Fibroblast of the conjunctiva (primary cell): ENCODE results near the gene CNTN5.
"Not testable (repeated sequence)": the region's sequence is repeated elsewhere in the genome, so short reads cannot be mapped to it uniquely, and the experiment has no call there.

Experiments
- DNase-seq: peaks from one replicate; pipeline ENCODE4 v3.0.0-alpha.2; 2010; ENCODE audit warnings: low read depth

Gene CNTN5

DNA sequence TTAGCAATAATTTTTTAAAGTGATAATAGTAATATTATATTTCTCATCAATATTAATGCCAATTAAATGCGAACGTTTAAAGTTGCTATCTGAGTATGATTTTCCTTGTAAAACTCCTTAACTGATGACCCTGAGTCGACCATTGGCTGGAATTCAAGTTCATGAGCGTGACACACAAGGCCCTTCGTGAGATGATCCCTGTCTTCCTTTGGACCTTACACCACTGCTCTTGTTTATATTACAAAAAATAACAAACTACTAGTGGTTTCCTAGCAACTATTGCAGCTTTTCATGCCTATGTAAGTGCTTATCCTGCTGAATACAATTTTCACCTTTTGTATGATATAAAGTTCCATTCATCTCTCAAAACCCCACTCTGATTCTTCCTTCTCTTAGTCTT, 752.9 kb downstream of the CNTN5 start:
- DNase-seq = peak; percentile 2

DNA sequence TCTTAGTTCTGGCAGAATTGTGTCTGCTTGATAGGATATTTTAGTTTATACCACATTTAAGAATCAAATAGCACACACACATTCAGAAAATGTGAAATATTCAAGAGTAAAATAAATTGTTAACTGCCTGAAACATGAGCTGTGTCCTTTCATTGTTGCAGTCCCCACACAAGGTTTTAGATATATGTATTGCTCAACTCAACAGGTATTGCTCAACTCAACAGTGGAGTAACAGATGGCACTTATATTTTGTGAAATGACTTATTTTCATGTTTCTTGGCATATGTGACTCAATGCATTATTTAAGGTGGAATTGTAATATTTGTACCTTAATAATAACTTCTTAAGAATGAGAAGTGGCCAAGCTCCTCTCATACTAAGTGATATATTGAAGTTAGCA, 760.3 kb downstream of the CNTN5 start:
- no peak for DNase-seq

- no peak for DNase-seq
Observed at GRCh38 chr11:99791354-99791753, 770.6 kb downstream of the CNTN5 start.

DNA sequence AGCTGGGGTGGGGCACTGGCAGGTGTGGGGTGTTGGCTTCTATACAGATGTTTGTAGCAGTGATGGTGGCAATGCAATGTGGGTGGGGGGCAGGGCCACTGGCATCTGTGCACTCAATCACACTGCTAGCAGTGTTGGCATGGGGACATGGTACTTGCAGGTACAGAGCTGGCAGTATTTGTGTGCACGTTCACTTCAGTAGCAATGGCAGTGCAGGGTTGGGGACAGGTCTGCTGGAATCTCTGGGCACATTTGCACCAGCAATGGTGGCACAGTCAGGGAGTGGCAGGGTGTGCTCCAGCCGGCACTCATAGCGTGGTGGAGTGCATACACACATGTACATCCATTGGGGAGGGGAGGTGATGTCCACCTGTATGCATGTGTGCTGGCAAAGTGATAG, 775.2 kb downstream of the CNTN5 start:
- no peak for DNase-seq

GRCh38 chr11:99803501-99803900, 782.8 kb downstream of the CNTN5 start:
- DNase-seq = no peak

GRCh38 chr11:99812516-99812915, 791.8 kb downstream of the CNTN5 start:
- DNase-seq = no peak

DNA sequence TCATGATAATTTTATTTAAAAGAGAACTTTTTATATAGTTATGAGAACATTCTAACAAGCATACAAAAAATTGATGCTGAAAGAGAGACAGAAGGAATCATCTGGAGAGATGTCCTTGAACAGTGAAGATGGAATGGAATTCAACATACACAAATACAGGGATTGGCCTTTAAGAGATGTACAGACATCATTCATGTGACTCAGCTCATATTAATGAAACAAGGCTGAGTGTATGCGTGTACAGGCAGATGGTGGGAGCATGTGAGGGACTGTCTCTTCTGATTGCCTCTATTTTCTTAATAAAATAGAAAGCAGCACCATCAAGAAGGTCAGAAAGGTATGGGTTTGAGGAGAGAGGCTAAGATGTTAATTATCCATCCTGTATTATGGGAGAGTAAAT, 793.3 kb downstream of the CNTN5 start:
- DNase-seq = no peak

GRCh38 chr11:99814738-99815137, 794.0 kb downstream of the CNTN5 start:
- no peak for DNase-seq

DNA sequence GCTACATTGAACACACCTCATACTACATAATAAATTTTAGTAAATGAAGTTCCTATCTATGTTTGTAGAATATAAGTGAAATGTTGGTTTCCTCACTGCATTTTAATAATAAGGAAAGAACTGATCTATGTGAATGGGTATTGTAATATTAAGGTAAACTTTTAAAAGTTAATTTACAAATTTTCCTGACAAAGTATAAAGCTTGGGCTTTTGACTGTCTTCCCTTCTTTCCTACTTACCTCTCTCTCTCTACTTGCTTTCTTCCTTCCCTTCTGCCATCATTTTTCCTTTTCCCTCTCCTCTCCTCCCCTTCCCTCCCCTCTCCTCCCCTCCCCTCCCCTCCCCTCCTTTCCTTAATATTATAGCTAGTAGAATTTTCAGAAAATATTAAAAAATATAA, 798.2 kb downstream of the CNTN5 start:
- DNase-seq = no peak

DNA sequence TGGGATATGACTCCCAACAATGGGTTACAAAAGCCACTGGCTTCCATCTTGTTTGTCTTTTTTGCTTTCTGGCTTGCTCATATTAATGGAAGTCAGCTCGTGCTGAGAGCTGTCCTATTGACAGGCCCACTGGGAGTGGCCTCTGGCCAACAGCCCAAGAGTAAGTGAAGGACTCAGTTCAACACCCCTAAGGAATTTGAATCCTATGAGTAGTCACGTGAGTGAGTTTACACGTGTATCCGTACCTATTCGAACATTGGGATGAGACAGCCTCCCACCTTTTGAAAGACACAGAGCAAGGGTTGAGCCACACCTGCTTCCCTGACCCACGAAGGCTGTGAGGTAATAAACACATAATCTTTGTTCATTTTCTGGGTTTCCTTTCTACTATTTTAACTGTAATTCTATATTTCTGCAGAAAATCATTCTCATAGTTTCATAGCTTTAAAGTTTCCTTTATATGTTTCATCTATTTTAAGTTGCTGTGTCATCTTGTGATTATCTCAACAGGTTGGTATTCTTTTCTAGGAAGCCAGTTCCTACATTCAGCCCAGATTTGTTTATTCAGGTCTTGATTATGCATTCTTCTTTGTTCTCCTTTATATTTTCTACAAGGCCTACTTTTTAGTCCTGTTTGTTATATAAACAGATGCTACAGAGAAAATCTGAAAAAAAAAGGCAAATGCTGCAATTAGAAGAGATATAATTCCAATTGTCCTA, 802.3 kb downstream of the CNTN5 start:
- no peak for DNase-seq

GRCh38 chr11:99836739-99837138, 816.0 kb downstream of the CNTN5 start:
- not testable (repeated sequence) for DNase-seq

- no peak for DNase-seq
Observed at GRCh38 chr11:99841885-99842284, 821.1 kb downstream of the CNTN5 start.

- no peak for DNase-seq
Observed at GRCh38 chr11:99865951-99866350, 845.2 kb downstream of the CNTN5 start.

DNA sequence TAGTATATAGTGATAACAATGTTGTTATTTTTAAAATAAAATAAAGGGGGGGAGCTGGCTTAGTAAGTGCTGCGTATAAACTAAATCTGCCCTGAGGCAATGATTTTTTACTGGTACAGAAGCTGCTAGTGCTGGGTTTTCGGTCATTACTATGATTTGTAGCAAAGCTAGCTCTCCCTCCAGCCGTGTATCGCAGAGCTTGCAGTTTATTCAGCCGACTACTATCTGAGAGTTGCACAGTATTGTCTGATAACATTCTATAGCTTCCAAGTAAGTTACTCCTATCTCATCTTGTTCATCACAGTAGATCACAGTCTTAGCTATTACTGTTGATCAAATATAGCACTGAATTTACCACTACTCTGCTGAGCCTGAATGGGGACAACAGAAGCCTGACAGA, 860.9 kb downstream of the CNTN5 start:
- DNase-seq = no peak

DNA sequence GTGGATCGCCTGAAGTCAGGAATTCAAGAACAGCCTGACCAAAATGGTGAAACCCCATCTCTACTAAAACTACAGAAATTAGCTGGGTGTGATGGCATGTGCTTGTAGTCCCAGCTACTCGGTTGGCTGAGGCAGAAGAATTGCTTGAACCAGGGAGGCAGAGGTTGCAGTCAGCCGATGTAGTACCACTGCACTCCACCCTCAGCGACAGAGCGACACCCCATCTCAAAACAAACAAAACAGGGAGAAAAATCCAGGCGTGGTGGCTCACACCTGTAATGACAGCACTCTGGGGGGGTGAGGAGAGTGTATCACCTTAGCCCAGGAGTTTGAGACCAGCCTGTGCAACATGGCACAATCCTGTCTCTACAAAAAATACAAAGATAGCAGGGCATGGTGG, 864.0 kb downstream of the CNTN5 start:
- DNase-seq = no peak

DNA sequence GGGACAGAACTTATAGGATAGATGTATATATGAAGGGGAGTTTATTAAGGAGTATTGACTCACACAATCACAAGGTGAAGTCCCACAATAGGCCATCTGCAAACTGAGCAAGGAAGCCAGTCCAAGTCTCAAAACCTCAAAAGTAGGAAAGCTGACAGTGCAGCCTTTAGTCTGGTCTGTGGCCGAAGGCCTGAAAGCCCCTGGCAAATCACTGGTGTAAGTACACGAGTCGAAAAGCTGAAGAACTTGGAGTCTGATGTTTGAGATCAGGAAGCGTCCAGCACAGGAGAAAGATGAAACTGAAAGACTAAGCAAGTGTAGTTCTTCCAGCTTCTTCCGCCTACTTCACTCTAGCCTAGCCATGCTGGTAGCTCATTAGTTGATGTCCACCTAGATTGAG, 866.7 kb downstream of the CNTN5 start:
- DNase-seq = no peak

DNA sequence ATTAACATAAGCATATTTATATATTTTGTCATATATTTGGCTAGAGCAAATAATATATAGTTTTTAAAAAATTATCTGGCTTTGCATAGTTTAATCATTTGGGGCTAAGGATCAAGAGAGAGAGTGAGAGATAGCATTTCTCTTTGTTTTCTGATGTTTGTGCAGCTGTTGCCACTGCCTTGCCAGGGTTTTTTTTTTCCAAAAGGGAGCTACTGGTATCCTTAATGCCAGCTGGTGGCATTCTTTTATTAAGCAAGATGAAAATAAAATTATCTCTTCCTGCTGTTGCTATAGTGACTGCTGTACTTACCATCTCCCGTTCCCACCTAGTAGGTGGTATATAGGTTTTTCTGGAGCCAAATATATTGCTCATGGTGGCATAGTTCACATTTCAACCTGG, 873.1 kb downstream of the CNTN5 start:
- no peak for DNase-seq

GRCh38 chr11:99901175-99901574, 880.4 kb downstream of the CNTN5 start:
- DNase-seq = no peak

- DNase-seq = no peak
Observed at GRCh38 chr11:99911116-99911515, 890.4 kb downstream of the CNTN5 start.

DNA sequence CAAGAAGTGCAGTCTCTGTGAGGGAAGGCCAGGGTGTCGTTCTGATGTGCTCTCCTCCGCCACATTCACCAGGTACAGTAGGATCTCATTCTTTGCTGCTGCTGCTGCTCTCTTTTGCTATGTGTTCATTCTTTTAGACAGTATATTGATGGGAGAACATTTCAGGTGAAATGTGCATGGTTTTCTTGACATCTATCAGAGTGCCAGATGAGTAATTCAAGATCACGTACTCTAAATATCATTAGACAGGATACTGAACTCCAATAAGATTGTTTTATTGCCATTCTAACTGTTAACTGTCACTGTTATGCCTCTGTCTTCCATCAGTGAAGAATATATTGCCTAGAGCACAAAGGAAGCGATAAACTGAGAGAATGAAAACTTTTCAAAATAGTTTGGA, 895.3 kb downstream of the CNTN5 start:
- no peak for DNase-seq

- no peak for DNase-seq
Observed at GRCh38 chr11:99918761-99919160, 898.0 kb downstream of the CNTN5 start.

- no peak for DNase-seq
Observed at GRCh38 chr11:99920956-99921355, 900.2 kb downstream of the CNTN5 start.

GRCh38 chr11:99925968-99926367, 905.2 kb downstream of the CNTN5 start:
- DNase-seq = no peak

DNA sequence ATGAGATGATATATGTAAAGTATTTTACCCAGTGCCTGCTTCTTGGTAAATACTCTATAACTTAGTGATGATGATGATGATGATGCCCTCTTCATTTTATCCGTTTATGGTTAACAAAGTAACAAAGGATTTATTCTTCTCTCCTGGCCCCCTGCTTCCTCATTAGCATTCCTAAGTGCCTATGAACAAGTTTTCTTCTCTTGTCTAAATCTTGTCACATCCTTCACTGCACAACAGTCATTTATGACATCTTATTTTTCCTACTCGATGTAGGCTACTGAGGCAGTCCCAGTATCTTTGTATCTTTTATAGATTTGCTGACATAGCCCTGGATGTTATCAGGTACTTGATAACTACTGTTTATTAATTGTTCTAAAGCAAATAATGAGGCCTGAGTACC, 911.9 kb downstream of the CNTN5 start:
- no peak for DNase-seq

- DNase-seq = no peak
Observed at GRCh38 chr11:99934008-99934407, 913.3 kb downstream of the CNTN5 start.
